Endothelial cell of umbilical vein (primary cell): Measurements from ENCODE around the gene NENF. TPM values are rescaled to one million over a fixed set of nuclear protein-coding genes. Genes with fewer than 3 reads are reported as not detected.

ENCODE experiments used
- BruUV-seq: library from RNA; stranded (reverse); fragments of 400-500 nt; replicated peaks from 2 replicates; lab custom pipeline; 2021; lab: Mats Ljungman, UMichigan
- CTCF ChIA-PET: fragments of 300-600, 350-600 bp; sonication (Branson Sonifier 250); formaldehyde crosslinking; loops from one replicate; lab custom pipeline; 2021; ENCODE audit warnings: antibody characterized with exemption, inconsistent platforms; lab: Charles Lee
- POLR2A ChIA-PET: fragments of 300-600, 350-600 bp; sonication (Branson Sonifier 250); formaldehyde crosslinking; loops from one replicate; lab custom pipeline; 2021; ENCODE audit warnings: antibody characterized with exemption, inconsistent platforms; lab: Charles Lee
- DNase-seq: peaks from one replicate; pipeline ENCODE4 v3.0.0-alpha.2; 2011; ENCODE audit warnings: low read depth, low spot score
- FAIRE-seq: peaks from 2 replicates; lab custom pipeline; 2011; peaks lifted over from hg19 to GRCh38; lab: Jason Lieb, UNC
- H2AFZ ChIP-seq: 2 replicates; pipeline ENCODE4 v1.6.0; 2012; ENCODE audit warnings: low read depth, low read length, control low read depth, inconsistent platforms
- H3K27ac ChIP-seq: 2 replicates; pipeline ENCODE4 v1.5.1; 2011; ENCODE audit warnings: low read depth, mild to moderate bottlenecking, control low read depth, low read length, moderate library complexity; ENCODE audit not compliant: insufficient read depth
- H3K27me3 ChIP-seq, 2 experiments: 2 replicates each; pipeline versions ENCODE4 v1.6.0 to v1.6.1; 2011; ENCODE audit warnings: low read length in 2 of 2, mixed read lengths in 1 of 2; ENCODE audit not compliant: control insufficient read depth in 2 of 2, insufficient read depth in 2 of 2
- H3K36me3 ChIP-seq, 2 experiments: 2 replicates in 1 of 2; 3 replicates in 1 of 2; pipeline ENCODE4 v1.5.1; 2011; ENCODE audit warnings: low read length in 2 of 2, mild to moderate bottlenecking in 1 of 2, moderate library complexity in 1 of 2; ENCODE audit not compliant: control insufficient read depth in 2 of 2, insufficient read depth in 2 of 2; ENCODE audit errors: extremely low read depth in 1 of 2
- H3K4me1 ChIP-seq: 3 replicates; pipeline ENCODE4 v1.5.1; 2011; ENCODE audit warnings: mild to moderate bottlenecking, low read length; ENCODE audit not compliant: control insufficient read depth, insufficient read depth; ENCODE audit errors: extremely low read depth
- H3K4me2 ChIP-seq: 2 replicates; pipeline ENCODE4 v1.6.1; 2011; ENCODE audit warnings: low read length, control low read depth, mixed read lengths; ENCODE audit not compliant: insufficient read depth
- H3K4me3 ChIP-seq, 3 experiments: fragments of 200-600 bp in 1 of 3; sonication (generic), shearing (Covaris generic) in 1 of 3; replicated peaks in 1 of 3; 2 replicates each; pipeline ENCODE4 v1.5.1; 2011 to 2016; ENCODE audit warnings: control low read depth in 3 of 3, low read length in 3 of 3, mild to moderate bottlenecking in 2 of 3, inconsistent platforms in 1 of 3, low read depth in 1 of 3, moderate library complexity in 1 of 3; ENCODE audit not compliant: insufficient read depth in 1 of 3
- H3K79me2 ChIP-seq: 2 replicates; pipeline ENCODE4 v1.6.0; 2012; ENCODE audit warnings: low read length, inconsistent platforms; ENCODE audit not compliant: control insufficient read depth, insufficient read depth
- H3K9ac ChIP-seq: replicated peaks from 2 replicates; pipeline ENCODE3; 2011; ENCODE audit warnings: low read length, control low read depth; ENCODE audit not compliant: insufficient read depth; ENCODE audit errors: extremely low read depth
- H3K9me1 ChIP-seq: replicated peaks from 3 replicates; pipeline ENCODE4 v1.6.0; 2011; ENCODE audit warnings: mild to moderate bottlenecking, low read length; ENCODE audit not compliant: control insufficient read depth, insufficient read depth; ENCODE audit errors: extremely low read depth
- H3K9me3 ChIP-seq: replicated peaks from 2 replicates; pipeline ENCODE4 v1.5.1; 2012; ENCODE audit warnings: low read length, inconsistent platforms; ENCODE audit not compliant: control insufficient read depth, insufficient read depth
- H4K20me1 ChIP-seq: replicated peaks from 2 replicates; pipeline ENCODE3; 2011; ENCODE audit warnings: mild to moderate bottlenecking, low read length; ENCODE audit not compliant: control insufficient read depth, insufficient read depth; ENCODE audit errors: extremely low read depth
- FOS ChIP-seq: IDR thresholded peaks from 2 replicates; pipeline ENCODE4 v1.6.1; 2011; ENCODE audit warnings: mild to moderate bottlenecking, low read length, moderate library complexity, borderline replicate concordance; ENCODE audit not compliant: insufficient read depth
- GATA2 ChIP-seq: IDR thresholded peaks from 2 replicates; pipeline ENCODE4 v1.7.0; 2011; ENCODE audit warnings: low read depth, mild to moderate bottlenecking, moderate library complexity, mixed read lengths, low read length; ENCODE audit not compliant: insufficient read length, insufficient read depth
- JUN ChIP-seq: IDR thresholded peaks from 2 replicates; pipeline ENCODE4 v1.6.1; 2011; ENCODE audit warnings: borderline replicate concordance, low read depth; ENCODE audit not compliant: insufficient read length, insufficient read depth
- MYC ChIP-seq: IDR thresholded peaks from one replicate; pipeline ENCODE4 v1.6.1; 2011; ENCODE audit warnings: mild to moderate bottlenecking, low read depth, low read length
- POLR2A ChIP-seq: IDR thresholded peaks from 2 replicates; pipeline ENCODE4 v1.6.1; 2012; ENCODE audit warnings: low read depth, mild to moderate bottlenecking, control low read depth, low read length
- dilution Hi-C: fragments of 300-500 bp; cut with MboI; formaldehyde crosslinking; loops from one replicate; pipeline ENCODE4 v1.15.0; 2019; ENCODE audit warnings: low sequenced_read_pairs; ENCODE audit not compliant: extremely low pct_ligation_motif_present
- intact Hi-C: fragments of 100-400 bp; cut with micrococcal nuclease; formaldehyde crosslinking; loops from one replicate; pipeline ENCODE4 v1.10.0; 2022
- polyA plus RNA-seq, 4 experiments: library from polyadenylated mRNA; depleted of rRNA in 3 of 4; stranded (reverse) in 3 of 4; unstranded in 1 of 4; fragments of >200 nt; gene quantifications; 2 replicates each; pipeline versions ENCODE4 v1.2.1 to v1.2.3, GENCODE V29; 2011 to 2012; ENCODE audit warnings: missing spikeins in 1 of 4
- total RNA-seq: library from RNA; stranded (reverse); gene quantifications from 2 replicates; pipeline ENCODE4 v1.2.3, GENCODE V29; 2021

NENF gene
- total and polyA plus RNA-seq, 2 donors (not counting 3 experiments of a cell fraction or from before 2014, with no cell fraction given) = 19.8 to 23.0 TPM

DNA sequence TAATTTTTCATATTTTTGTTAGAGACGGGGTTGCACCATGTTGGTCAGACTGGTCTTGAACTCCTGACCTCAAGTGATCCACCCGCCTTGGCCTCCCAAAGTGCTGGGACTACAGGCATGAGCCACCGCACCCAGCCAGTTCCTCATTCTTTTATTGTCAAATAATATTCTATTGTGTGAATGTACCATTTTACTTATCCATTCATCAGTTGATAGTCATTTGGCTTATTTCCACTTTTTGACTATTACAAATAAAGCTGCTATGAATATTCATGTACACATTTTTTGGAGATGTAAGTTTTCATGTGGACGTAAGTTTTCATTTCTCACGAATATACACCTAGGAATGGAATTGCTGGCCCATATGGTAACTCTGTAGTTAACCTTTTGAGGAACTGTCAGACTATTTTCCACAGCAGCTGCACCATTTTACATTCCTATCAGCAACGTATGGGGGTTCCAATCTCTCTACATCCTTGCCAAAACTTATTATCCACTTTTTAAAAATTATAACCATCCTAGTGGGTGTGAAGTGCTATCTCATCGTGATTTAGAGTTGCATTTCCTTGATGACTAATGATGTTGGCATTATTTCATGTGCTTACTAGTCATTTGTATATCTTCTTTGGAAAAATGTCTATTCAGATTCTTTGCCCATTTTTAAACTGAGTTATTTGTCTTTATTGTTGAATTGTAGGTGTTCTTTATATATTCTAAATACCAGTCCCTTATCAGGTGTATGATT, 30.7 kb upstream of the NENF start:
- DNase-seq (no peak), FAIRE-seq (peak; percentile 71)
- peaks cover 4% of the 10 kb centered on the region for H3K4me1 ChIP-seq
- ChIA-PET POLR2A (no interaction called here), CTCF (interaction anchor here (1.2 kb wide), 1 partner anchor 54 kb away, joined by 3 read pairs; no protein-coding TSS in a partner anchor)
- H3K4me3 ChIP-seq = no peak overlapping the region
- no peaks in the 10 kb centered on the region for H4K20me1 ChIP-seq
- H3K27me3 ChIP-seq = no peaks in the 10 kb centered on the region
- intact Hi-C loops (no loop called here), dilution Hi-C loops (no loop called here)
- no peaks in the 10 kb centered on the region for H3K9me1 ChIP-seq
- TF ChIP-seq FOS = peak; percentile 59
- TF ChIP-seq JUN = peak; percentile 52
- TF ChIP-seq MYC = no peak
- H3K36me3 ChIP-seq = peaks cover 0 to 6% of the 10 kb centered on the region in 2 experiments
- H3K27ac ChIP-seq = peak overlapping the region; percentile 27
- no peaks in the 10 kb centered on the region for H3K9me3 ChIP-seq
- H3K9ac ChIP-seq = no peak overlapping the region
- H3K4me2 ChIP-seq = no peak overlapping the region
- no TSS peak for BruUV-seq
- H3K79me2 ChIP-seq = no peaks in the 10 kb centered on the region
- no peak overlapping the region for H2AFZ ChIP-seq

DNA sequence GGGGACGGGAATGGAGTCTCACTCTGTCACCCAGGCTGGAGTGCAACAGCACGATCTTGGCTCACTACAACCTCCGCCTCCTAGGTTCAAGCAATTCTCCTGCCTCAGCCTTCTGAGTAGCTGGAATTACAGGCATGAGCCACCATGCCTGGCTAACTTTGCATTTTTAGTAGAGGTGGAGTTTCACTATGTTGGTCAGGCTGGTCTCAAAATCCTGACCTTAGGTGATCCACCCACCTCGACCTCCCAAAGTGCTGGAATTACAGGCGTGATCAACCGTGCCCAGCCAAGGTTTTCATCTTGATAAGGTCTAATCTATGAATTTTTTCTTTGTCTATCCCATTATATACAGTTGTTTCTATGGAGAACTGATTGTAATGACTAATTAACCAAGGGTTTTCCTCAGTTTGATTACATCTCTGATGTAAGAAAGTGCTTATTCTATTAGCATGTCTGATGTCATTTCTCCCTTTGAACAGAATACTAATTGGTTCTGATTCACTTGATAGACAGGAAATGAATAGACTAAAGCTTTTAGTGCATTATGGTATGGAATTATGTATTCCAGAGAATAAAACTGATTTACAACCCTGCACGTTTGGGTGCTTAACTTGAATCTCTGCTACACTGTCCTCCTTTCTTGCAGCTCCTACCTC, 29.9 kb upstream of the NENF start:
- Histone ChIP-seq H3K9me1 (no peaks in the 10 kb centered on the region), H3K4me3 (no peak overlapping the region), H3K27me3 (no peaks in the 10 kb centered on the region), H3K4me1 (peaks cover 4% of the 10 kb centered on the region), H3K9me3 (no peaks in the 10 kb centered on the region), H4K20me1 (no peaks in the 10 kb centered on the region), H3K4me2 (no peak overlapping the region), H3K36me3 (peaks cover 0 to 8% of the 10 kb centered on the region in 2 experiments), H3K27ac (peak overlapping the region; percentile 27), H2AFZ (no peak overlapping the region), H3K79me2 (no peaks in the 10 kb centered on the region), H3K9ac (no peak overlapping the region)
- FAIRE-seq (peak; percentile 35), DNase-seq (no peak)
- no TSS peak for BruUV-seq
- intact Hi-C loops (no loop called here), dilution Hi-C loops (no loop called here)
- ChIA-PET CTCF (interaction anchor here (1.2 kb wide), 1 partner anchor 53 kb away, joined by 3 read pairs; no protein-coding TSS in a partner anchor), POLR2A (no interaction called here)
- TF ChIP-seq POLR2A = no peak
- no peak for TF ChIP-seq GATA2
- peak; percentile 10 for TF ChIP-seq JUN
